Measurements from ENCODE around the gene PIEZO1. TPM values are rescaled to one million over a fixed set of nuclear protein-coding genes. Genes with fewer than 3 reads are reported as not detected.

PIEZO1 gene
- total RNA-seq, 2 donors from 2014 or later, result 84.8 to 298 TPM

DNA sequence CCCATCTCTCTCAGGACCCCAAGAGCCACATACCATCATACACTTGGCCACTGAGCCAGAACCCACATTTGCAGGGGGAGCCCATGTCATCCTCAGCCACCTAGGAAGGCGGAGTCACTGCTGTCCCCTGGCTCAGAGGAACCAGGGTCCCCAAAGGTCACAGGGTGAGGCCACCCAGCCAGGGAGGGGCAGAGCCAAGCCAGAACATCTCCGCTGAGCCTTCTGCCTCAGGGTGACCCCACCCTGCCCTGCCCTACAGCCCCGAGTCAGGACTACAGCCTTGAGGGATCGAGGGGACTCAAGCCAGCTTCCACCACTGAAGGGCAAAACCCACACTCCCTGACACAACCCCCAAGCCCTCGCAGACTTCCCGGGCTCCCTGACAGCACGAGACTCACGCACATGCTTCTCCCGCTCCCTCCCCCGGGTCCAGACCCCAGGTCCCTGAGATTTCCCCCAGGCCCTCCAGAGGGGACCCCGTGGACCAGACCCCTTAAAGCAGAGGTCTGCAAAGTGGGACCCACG lies 17.4 kb downstream of the PIEZO1 start:
- Mint-ChIP-seq H3K36me3 (no peaks in the 10 kb centered on the region), H3K27me3 (no peaks in the 10 kb centered on the region), H3K27ac (peak overlapping the region in 1 of 2 donors; percentile 41), H3K9me3 (no peaks in the 10 kb centered on the region), H3K4me1 (ENCODE audit: low read depth in 2 of 2) (peaks cover 15 to 28% of the 10 kb centered on the region in 2 donors), H3K4me3 (no peak overlapping the region)
- ATAC-seq (no peak), DNase-seq (ENCODE audit: low spot score) (no peak)

DNA sequence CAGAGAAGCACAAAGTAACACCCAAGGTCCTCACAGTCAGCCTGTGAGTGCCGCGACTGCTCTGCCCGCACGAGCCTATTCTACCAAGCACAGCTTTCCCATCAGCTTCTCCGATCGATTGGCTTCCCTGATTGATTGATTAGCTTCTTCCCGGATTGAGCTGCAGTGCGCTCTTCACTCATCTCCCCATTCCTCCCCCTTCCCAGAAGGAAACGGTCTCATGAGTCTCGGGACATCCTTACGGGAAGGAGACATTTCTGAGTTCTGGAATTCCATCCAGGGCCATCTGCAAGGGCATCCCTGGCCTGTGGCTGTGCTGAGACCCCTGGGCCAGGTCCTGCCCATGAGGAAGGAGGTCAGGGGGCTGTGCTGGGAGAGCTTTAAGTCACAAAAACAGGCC lies 18.0 kb downstream of the PIEZO1 start:
- ATAC-seq, result no peak
- H3K4me1 Mint-ChIP-seq (ENCODE audit: low read depth in 2 of 2), result peaks cover 15 to 28% of the 10 kb centered on the region in 2 donors
- no peaks in the 10 kb centered on the region for H3K36me3 Mint-ChIP-seq
- no peaks in the 10 kb centered on the region for H3K9me3 Mint-ChIP-seq
- DNase-seq (ENCODE audit: low spot score), result no peak
- peak overlapping the region in 1 of 2 donors; percentile 41 for H3K27ac Mint-ChIP-seq
- no peaks in the 10 kb centered on the region for H3K27me3 Mint-ChIP-seq
- no peak overlapping the region for H3K4me3 Mint-ChIP-seq

DNA sequence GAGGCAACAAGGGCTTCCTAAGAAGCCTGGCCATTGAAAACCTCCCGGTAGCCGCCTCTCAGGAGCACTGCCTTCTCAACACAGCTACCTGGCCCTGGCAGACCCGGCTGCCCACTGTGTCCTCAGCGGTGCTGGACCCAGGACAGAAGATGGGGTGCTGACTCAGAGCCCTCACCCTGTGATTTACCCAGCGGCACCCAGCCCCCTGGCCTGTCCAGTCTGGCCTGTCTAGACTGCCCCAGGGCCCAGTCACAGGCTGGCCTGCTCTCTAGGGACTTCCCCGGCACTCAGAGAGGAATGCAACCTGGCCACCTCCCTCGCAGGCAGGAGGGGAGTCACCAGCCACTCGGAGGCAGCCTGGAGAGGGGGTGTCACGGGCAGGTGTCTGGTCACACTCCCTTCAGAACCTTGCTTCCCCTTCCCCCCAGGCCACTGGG lies 20.1 kb downstream of the PIEZO1 start:
- no peaks in the 10 kb centered on the region for H3K36me3 Mint-ChIP-seq
- H3K27ac Mint-ChIP-seq, result no peak overlapping the region
- H3K4me3 Mint-ChIP-seq, result no peak overlapping the region
- ATAC-seq (no peak), DNase-seq (ENCODE audit: low spot score) (no peak)
- no peaks in the 10 kb centered on the region for H3K27me3 Mint-ChIP-seq
- no peaks in the 10 kb centered on the region for H3K9me3 Mint-ChIP-seq
- peaks cover 15 to 24% of the 10 kb centered on the region in 2 donors for H3K4me1 Mint-ChIP-seq (ENCODE audit: low read depth in 2 of 2)

DNA sequence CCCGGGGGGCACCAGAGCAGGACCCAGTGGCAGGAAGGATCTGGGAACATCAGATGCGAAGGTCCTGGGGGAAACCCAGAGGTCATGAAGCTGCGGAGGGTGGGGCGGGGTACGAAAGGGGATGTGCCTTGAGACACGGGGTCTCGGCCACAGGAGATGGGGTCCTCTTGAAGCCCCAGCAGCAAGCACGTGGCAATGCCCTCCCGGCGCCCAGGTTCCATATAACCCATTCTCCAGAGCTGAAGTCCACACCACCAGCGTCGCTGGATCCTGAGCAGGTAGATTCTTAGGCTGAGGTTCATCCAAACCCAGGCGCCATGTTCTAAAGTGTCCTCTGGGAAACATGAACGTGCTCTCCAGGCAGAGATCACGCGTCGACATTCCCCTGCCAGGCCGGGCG lies 20.9 kb downstream of the PIEZO1 start:
- H3K4me3 Mint-ChIP-seq, result no peak overlapping the region

DNA sequence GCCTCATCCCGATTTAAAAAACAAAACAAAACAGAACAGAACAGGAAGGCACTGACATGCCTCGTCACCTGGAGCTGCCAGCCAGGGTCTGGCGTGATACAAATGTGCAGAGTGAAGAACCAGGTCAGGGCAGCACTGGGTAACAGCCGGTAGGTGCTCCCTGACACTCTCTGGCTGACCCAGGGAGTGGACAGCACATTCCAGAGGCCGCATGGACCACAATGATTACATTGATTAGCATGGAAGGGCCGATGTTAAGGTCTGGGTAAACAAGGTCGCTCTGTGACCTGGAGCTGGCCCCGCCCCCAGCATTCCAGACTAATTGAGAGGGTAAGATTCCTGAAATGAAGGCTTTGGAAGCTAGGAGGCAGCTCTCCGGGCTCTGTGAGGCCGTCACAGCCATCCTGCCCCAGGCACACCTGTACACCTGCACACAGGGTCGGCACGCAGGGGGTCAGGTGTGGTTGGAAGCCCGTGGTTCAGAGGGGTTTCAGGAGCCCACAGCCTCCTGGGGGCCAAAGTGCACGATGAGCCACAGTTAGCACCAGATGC lies 21.4 kb downstream of the PIEZO1 start:
- Mint-ChIP-seq H3K36me3 (no peaks in the 10 kb centered on the region), H3K4me3 (no peak overlapping the region), H3K9me3 (no peaks in the 10 kb centered on the region), H3K27me3 (no peaks in the 10 kb centered on the region), H3K27ac (peak overlapping the region in 1 of 2 donors; percentile 13), H3K4me1 (ENCODE audit: low read depth in 2 of 2) (peaks cover 19 to 21% of the 10 kb centered on the region in 2 donors)
- DNase-seq (ENCODE audit: low spot score), result no peak
- no peak for ATAC-seq

More for the DNA sequence above, 20.9 kb downstream of the PIEZO1 start:
- no peak overlapping the region for H3K27ac Mint-ChIP-seq
- ATAC-seq (no peak), DNase-seq (ENCODE audit: low spot score) (no peak)
- no peaks in the 10 kb centered on the region for H3K27me3 Mint-ChIP-seq
- peaks cover 15 to 19% of the 10 kb centered on the region in 2 donors for H3K4me1 Mint-ChIP-seq (ENCODE audit: low read depth in 2 of 2)
- no peaks in the 10 kb centered on the region for H3K36me3 Mint-ChIP-seq
- H3K9me3 Mint-ChIP-seq, result no peaks in the 10 kb centered on the region

DNA sequence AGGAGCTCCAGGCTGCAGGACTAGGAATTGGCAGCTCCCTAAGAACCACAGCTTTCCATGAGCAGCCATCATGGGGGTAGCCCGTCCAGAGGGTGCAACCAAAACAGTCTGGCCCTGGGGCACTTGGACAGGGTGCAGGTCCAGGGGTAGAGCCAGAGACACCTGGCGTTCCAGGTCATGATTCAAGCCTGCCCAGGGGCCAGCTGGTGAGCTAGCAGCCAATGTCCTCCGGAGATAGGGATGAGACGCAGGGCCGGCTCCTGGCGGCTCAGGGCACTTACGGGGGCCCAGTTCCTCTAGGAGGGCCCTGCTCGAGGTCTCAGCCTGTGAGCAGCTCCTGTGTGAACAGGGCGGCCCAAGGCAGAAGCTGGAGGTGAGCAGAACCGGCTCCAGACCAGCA lies 22.1 kb downstream of the PIEZO1 start:
- H3K27ac Mint-ChIP-seq, result no peak overlapping the region
- ATAC-seq (no peak), DNase-seq (ENCODE audit: low spot score) (no peak)
- peaks cover 21 to 26% of the 10 kb centered on the region in 2 donors for H3K4me1 Mint-ChIP-seq (ENCODE audit: low read depth in 2 of 2)
- no peak overlapping the region for H3K4me3 Mint-ChIP-seq
- H3K27me3 Mint-ChIP-seq, result no peaks in the 10 kb centered on the region
- no peaks in the 10 kb centered on the region for H3K36me3 Mint-ChIP-seq
- H3K9me3 Mint-ChIP-seq, result no peaks in the 10 kb centered on the region

DNA sequence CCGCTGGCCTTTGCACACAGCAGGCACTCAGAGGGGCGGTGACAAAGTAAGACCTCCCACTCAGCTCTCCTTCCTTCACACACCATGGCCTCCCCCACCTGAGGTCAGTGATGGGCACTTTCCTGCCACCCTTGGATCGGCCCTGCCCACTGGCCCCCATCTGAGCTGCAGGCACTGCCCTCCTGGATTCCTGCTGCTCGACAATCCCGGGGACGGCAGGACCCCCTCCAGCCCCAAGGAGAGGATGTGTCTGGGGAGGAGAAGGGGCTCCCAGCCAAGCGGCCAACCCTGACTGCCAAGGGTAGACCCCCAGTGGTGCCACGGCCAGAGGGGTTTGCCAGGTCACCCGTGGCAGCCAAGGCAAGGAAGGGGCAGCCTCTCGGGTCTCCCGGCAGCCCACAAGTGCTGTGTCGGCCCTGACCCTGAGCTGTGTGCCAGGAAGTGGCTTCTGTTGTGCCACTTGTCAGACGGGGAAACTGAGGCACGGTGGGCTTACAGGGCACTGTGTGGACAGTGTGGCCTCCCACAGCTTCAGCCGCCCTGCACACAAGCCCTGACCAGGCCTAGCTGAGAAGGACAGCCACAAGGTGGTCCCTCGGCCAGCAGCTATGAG lies 22.7 kb downstream of the PIEZO1 start:
- Mint-ChIP-seq H3K36me3 (no peaks in the 10 kb centered on the region), H3K27me3 (no peaks in the 10 kb centered on the region), H3K27ac (no peak overlapping the region), H3K4me3 (no peak overlapping the region), H3K9me3 (no peaks in the 10 kb centered on the region), H3K4me1 (ENCODE audit: low read depth in 2 of 2) (peaks cover 20 to 24% of the 10 kb centered on the region in 2 donors)
- no peak for DNase-seq (ENCODE audit: low spot score)
- no peak for ATAC-seq

DNA sequence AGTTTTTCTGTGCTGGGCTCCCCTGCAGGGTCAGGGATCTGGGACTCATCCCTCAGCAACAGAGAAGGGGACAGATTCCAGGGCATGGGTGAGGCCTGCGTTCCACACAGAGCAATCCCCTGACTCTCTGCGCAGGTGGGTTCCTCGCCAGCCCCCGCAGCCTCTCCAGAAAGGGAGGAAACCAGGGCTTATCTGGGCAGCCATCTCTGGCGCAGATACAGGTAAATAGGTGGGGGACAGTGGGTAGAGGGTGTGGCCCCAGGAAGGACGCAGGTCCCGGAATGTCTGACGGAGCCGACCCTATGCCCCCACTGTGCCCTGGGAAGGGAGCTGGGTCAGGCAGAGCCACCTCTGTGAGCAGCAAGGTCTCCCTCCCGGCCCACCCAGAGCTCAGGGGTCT lies 23.2 kb downstream of the PIEZO1 start:
- H3K27me3 Mint-ChIP-seq, result no peaks in the 10 kb centered on the region
- no peak for DNase-seq (ENCODE audit: low spot score)
- no peak overlapping the region for H3K27ac Mint-ChIP-seq
- no peak for ATAC-seq
- H3K4me1 Mint-ChIP-seq (ENCODE audit: low read depth in 2 of 2), result peaks cover 15 to 20% of the 10 kb centered on the region in 2 donors
- H3K9me3 Mint-ChIP-seq, result no peaks in the 10 kb centered on the region
- no peak overlapping the region for H3K4me3 Mint-ChIP-seq
- H3K36me3 Mint-ChIP-seq, result no peaks in the 10 kb centered on the region

DNA sequence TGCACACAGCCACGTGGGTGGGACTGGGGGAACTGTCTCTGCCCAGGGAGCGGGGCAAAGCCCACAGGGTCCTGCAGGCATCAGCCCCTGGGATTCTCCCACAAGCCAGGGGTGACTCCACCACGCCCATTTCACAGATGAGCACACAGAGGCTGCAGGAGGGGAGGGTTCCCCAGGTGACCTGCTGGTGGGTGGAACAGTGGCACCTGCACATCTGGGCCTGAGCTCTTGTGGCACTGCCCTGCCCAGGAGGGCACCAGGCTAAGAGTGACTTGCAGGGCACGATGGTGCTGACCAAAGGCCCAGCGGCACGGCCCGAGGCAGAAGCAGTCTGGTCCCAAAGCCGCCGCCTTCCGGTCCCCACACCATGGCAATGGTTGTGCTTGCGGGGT lies 23.9 kb downstream of the PIEZO1 start:
- ATAC-seq (no peak), DNase-seq (ENCODE audit: low spot score) (no peak)
- Mint-ChIP-seq H3K4me3 (no peak overlapping the region), H3K9me3 (no peaks in the 10 kb centered on the region), H3K27me3 (no peaks in the 10 kb centered on the region), H3K36me3 (no peaks in the 10 kb centered on the region), H3K27ac (no peak overlapping the region), H3K4me1 (ENCODE audit: low read depth in 2 of 2) (peaks cover 13 to 19% of the 10 kb centered on the region in 2 donors)

DNA sequence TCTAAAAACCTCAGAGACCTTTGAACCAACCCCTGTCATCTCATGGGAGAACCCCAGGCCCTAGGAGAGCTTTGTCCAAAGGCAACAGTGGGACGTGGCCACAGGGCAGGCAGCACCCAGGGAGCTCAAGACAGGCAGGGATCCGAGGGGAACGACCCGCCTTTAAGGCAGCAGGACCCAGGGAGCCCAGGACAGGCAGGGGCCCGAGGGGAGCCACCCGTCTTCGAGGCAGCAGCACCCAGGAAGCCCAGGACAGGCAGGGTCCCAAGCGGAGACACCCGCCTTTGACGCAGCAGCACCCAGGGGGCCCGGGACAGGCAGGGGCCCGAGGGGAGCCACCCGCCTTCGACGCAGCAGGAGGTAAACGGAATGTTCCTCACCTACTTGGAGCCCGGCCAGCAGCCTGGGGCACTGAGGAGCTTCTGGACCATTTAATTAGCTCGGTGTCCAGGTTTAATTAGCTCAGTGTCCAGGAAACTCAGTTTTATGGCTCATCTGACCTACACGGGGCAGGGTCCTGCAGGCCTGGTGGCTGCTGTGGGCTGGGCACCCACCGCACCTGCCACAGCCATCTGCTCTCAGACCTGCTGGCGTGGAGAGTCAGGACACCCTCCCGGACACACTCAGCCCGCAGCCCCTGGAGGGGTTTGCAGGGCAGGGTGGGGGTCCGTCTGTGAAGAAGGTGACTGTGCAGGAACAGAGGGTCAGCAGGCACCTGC lies 24.4 kb downstream of the PIEZO1 start:
- Mint-ChIP-seq H3K9me3 (no peaks in the 10 kb centered on the region), H3K27ac (no peak overlapping the region), H3K36me3 (no peaks in the 10 kb centered on the region), H3K4me3 (no peak overlapping the region), H3K4me1 (ENCODE audit: low read depth in 2 of 2) (peaks cover 10 to 15% of the 10 kb centered on the region in 2 donors), H3K27me3 (no peaks in the 10 kb centered on the region)
- ATAC-seq, result no peak
- no peak for DNase-seq (ENCODE audit: low spot score)

DNA sequence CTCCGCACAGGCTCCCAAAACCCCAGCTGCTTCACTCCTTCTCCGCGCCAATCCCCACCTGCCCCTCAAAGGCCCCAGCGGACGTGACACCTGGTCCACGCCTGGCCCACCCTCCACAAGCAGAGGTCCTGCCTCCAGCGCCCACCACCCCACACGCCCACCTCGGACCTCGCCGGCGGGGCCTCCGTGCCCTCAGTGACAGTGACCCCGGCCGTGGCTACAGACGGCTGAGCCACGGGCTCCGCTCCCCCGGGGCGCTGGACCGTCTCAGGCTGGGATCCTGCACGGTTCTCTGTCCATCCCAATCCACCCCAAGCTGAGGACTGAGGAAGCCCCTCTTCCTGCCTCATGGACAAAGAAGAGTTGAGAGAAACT lies 25.1 kb downstream of the PIEZO1 start:
- no peak overlapping the region for H3K27ac Mint-ChIP-seq

DNA sequence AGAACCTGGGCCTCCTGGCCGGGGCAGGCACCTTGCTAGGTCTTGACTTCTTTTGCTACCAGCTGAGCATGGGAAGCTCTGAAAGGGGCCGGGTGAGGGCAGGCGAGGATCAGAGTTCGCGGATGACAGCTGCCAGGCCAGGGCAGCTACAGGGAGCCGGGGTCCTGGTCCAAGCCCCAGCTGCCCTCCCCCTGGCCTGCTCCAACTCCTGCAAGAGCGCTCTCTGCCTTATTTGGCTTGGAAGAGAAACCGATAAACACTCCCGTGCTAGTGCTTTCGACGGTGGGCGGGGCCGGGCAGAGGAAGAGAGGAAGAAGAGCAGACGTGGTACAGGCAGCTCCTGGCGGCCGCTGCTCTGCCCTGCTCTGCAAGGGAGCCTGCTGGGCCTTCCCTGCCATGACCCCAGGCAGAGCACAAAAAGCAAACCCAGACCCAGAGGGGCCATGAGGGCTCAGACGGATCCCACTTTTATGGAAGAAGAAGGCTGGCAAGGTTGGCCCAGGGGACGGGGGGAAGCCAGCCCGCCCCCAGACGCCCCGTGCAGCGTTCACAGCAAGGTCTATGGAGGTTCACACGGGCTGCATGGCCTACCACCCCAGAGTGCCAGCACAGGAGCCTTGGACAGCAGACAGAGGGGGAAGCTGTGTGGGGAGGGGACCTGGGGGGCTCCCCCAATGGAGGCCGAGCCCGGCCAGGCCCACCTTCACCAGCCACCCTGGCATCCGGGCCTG lies 25.6 kb downstream of the PIEZO1 start:
- Mint-ChIP-seq H3K9me3 (no peaks in the 10 kb centered on the region), H3K27ac (no peak overlapping the region), H3K36me3 (no peaks in the 10 kb centered on the region), H3K4me3 (no peak overlapping the region), H3K4me1 (ENCODE audit: low read depth in 2 of 2) (peaks cover 10 to 15% of the 10 kb centered on the region in 2 donors), H3K27me3 (no peaks in the 10 kb centered on the region)
- DNase-seq (ENCODE audit: low spot score) (no peak), ATAC-seq (no peak)

More for the DNA sequence above, 25.1 kb downstream of the PIEZO1 start:
- ATAC-seq (no peak), DNase-seq (ENCODE audit: low spot score) (no peak)
- Mint-ChIP-seq H3K36me3 (no peaks in the 10 kb centered on the region), H3K4me3 (no peak overlapping the region), H3K27me3 (no peaks in the 10 kb centered on the region), H3K9me3 (no peaks in the 10 kb centered on the region), H3K4me1 (ENCODE audit: low read depth in 2 of 2) (peaks cover 10 to 15% of the 10 kb centered on the region in 2 donors)

DNA sequence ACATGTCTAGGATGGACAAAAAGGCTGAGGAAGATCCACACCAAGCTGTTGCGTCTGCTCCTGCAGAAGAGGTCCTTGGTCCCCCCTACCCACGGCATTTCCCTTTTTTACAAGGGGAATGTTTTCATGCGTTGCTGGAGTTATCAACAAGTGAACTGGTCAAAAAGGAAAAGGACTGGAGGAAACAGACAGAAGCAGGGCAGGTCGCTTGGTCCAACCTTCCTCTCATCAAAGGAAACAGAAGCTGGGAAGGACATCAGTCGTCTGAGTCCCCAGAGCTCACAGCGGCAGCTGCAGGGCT lies 26.1 kb downstream of the PIEZO1 start:
- Mint-ChIP-seq H3K4me3 (no peak overlapping the region), H3K9me3 (no peaks in the 10 kb centered on the region), H3K4me1 (ENCODE audit: low read depth in 2 of 2) (peaks cover 10 to 15% of the 10 kb centered on the region in 2 donors), H3K27ac (no peak overlapping the region), H3K36me3 (no peaks in the 10 kb centered on the region), H3K27me3 (no peaks in the 10 kb centered on the region)
- DNase-seq (ENCODE audit: low spot score) (no peak), ATAC-seq (no peak)

Data from natural killer cell treated with Interleukin-12 subunit alpha and Interleukin-12 subunit beta and Interleukin-15 and Interleukin-18, amount 100 ng/mL, for 72 hours (primary cell).